ENCODE results near the gene GLS. TPM values are rescaled to one million over a fixed set of nuclear protein-coding genes. Genes with fewer than 3 reads are reported as not detected.

The GLS gene
- total RNA-seq, 4 donors from 2014 or later = 111 to 235 (median 146) TPM

- no peak for DNase-seq (ENCODE audit: low spot score)
- TF ChIP-seq CTCF (IDR thresholded peaks at IDR 0.05) = no peak
- ATAC-seq (ENCODE audit: low FRiP score) = peak; percentile 72
These were observed 23.3 kb downstream of the GLS start for GRCh38 chr2:190903693-190904450.

GRCh38 chr2:190904640-190905261 is 24.1 kb downstream of the GLS start:
- DNase-seq (ENCODE audit: low spot score) = no peak
- TF ChIP-seq CTCF (IDR thresholded peaks at IDR 0.05) = no peak
- peak; percentile 51 for ATAC-seq (ENCODE audit: low FRiP score)

DNA sequence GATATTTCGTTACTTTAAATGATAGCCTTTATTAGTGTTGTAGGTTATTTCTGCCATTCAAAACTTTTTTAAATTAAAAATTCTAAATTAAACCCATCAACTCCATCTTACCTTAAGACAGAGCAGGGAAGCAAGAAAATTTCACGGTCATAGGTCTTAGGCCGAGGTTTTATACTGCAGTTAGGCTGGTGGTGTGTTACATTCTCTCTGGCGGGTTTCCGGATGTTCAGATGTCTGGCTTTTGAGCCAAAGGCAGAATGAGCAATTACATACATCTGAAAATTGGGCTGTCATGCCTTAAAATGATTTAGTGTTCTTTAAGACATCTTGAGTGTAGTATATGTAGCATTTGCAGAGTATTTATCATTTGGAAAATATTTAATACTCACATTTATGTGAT is 27.9 kb downstream of the GLS start:
- no peak for ATAC-seq (ENCODE audit: low FRiP score)
- DNase-seq (ENCODE audit: low spot score) = no peak
- no peak for TF ChIP-seq CTCF (IDR thresholded peaks at IDR 0.05)

DNA sequence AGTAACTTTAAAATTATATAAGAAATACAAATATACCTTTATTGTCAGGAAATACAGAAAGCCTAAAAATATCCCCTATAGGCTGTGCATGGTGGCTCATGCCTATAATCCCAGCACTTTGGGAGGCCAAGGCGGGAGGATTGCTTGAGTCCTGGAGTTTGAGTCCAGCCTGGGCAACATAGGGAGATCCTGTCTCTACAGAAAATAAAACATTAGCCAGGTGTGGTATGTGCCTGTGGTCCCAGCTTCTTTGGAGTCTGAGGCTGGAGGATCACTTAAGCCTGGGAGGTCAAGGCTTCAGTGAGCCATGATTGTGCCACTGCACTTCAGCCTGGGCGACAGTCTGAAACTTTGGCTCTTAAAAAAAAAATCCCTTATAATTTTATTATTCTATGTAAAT is 29.1 kb downstream of the GLS start:
- TF ChIP-seq CTCF (IDR thresholded peaks at IDR 0.05) = no peak
- no peak for ATAC-seq (ENCODE audit: low FRiP score)

DNA sequence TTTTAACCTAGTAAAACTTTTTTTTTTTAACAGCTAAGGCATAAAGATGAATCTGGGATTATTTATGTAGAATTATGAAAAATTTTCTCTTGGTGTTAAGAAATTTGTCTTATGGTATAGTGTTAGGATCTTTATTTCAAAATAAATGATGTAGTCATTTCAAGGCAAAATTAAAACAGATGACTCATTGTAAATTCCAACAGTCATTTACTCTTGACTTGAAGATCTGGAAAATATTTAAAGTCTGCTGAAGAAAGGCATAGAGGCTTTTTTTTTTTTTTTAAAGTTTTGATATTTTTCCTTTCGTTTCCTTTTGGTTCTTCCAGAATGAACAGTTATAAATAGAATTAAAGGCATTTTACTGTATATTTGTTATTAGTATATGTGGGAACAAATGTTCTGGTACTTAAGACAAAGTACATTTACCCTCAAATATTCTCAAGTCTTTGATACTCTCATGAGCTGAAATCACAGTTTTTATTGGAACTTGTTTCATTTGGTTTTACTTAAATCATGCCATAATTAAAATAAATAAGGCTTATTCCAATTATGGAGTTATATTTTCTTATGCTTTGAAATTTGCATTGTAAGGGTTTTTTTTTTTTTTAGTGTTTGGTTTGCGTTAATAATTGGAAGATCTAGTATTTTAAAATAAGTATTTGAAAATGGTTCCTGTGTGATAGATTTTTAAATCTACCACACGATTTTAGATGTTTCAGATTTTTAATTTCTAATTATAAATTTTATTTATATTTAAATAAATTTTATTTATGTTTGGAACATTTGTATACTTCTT is 29.9 kb downstream of the GLS start:
- DNase-seq (ENCODE audit: low spot score) (no peak), ATAC-seq (ENCODE audit: low FRiP score) (no peak)
- TF ChIP-seq CTCF (IDR thresholded peaks at IDR 0.05) = no peak

More for the DNA sequence above, 29.1 kb downstream of the GLS start:
- DNase-seq (ENCODE audit: low spot score) = no peak

DNA sequence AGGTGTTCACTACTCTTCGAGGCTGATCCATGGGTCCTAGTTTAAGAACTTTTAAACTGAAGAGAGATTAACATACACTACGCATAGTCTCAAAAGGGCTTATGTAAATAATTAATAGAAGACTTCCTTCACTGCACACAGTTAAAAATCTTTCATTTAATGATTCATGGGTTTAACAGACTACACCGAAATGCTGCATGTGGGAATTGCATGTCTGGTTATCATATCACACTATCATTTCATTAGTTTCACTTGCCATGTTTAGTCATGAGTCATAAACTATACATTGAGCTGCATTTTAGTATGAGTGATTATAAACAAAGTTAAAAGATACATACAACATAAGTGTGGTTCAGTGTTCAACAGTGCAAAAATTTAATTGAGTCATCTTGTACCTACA is 31.2 kb downstream of the GLS start:
- ATAC-seq (ENCODE audit: low FRiP score) (no peak), DNase-seq (ENCODE audit: low spot score) (no peak)
- no peak for TF ChIP-seq CTCF (IDR thresholded peaks at IDR 0.05)

Data from omental fat pad (tissue), 4 donors.